Embryonic facial prominence (tissue), 1 donor: ENCODE data around the gene DNTT.

ENCODE experiments used
- DNase-seq: peaks from one replicate; pipeline ENCODE4 v3.0.0-alpha.2; 2016; ENCODE audit errors: extremely low spot score

Gene DNTT

DNA sequence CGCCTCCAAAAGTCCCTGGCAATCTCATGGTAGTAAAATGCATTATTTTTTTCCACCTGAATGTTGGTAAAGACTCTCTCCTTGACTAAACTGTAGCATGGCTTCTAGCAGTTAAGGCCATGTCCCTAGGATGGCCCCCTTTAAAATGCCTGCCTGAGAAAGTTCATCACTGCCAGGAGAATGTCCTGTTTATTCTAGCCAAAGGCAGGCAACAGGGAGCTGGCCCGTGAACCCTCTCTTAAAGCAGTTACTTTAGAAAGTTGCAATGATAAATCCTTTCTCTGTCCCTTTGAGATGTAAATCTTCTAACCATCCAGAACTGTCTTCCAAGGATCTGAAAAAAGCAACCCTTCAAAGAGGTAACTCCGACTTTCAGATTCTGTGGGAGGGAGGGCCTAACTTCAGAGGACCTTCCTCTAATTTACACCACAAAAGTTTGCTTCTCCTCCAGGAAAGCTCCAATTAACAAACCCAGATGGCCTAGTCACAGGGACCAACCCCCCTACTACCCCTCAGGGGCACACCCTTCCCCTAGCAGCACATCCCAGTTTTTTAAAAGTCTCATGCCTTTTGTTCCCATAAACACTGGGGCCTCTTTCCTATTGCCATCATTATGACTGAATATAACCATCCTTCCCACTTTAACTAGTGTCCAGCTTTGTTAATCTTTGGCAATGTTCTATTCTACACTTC lies 5.5 kb downstream of the DNTT start:
- no peak for DNase-seq

DNA sequence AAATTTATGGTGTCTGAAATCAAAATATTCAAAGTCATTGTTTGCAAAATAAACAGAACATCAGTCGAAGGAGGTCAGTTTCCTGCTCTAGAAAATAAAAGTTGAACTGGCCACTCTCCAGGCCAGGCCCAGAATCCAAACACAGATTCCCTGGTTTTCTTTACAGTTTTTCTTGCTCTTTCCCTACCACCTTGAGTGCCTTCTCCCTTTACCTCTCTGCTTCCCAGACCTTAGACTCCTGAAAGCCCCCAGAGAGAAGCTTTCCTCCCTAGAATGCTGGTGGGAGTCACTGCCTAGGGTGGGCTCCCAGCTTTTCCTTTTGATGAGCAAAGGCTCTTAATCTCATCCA lies 6.1 kb downstream of the DNTT start:
- no peak for DNase-seq

DNA sequence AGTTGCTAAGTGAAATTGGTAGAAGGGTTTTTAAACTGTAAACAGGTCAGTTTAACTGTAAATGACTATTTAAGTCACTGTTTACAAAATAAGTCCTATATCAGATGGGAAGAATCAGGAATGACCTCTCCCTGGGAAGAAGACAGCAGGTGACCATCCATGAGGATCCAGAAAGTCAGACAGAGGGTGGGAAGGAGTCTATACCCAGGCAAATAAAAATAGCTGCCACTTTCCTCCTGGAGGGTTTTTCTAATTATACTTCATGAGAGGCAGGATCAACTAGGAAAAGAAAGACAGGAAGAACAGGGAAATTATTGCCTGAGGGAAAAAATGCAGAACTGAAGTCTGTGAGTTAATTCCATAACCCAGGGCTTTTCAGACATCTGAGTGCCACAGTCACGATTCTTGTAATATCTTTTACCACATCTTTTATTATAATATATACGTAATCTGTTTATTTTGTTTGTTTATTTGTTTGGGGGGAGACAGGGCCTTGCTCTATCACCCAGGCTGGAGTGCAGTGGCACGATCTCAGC lies 7.0 kb downstream of the DNTT start:
- no peak for DNase-seq

DNA sequence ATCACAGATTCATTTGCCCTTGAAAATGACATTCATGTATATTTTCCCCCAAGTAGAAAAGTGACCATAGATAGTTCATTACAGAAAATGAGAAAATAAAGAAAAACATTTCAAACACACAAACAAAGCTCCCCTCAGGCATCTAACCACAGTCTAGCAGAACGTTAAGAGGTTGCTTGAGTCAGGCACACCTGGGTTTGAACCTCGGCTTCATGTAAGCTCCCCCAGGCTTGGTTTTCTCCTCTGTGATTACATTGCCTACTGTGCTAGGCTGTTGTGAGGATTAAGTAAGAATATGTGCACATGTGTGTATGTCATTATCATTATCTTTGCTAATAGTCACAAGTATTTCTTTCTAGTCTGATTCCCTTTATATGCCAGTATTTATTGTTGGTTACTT lies 9.1 kb downstream of the DNTT start:
- no peak for DNase-seq

DNA sequence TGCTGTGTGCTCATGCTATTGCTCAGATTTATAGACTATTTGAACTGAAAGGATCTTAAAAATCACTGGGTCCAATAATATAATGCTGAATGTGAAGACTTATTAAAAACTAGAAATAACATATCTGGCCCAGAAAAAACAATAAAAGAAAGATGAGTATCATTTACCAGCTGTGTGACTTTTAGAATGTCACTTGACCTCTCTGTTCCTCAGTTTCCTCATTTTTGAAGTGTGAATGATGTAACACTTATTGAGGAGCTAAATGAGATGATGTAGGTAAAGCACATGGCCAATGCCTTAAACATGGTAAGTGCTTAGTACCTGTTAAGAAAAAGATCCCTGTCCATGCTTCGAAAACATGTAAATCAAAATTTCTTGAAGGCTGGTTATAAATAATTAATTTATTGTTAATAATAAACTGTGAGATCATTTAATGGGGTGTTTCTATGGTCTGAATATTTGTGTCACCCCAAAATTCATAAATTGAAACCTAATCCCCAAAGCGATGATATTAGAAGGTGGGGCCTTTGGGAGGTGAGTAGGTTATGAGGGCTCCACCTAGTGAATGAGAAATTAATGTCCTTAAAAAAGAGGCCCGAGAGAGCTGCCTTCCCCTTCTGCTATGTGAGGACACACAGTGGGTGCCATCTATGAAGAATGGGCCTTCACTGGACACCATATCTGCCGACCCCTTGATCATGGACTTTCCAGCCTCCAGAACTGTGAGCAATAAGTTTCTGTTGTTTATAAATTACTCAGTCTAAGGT lies 13.0 kb downstream of the DNTT start:
- no peak for DNase-seq

DNA sequence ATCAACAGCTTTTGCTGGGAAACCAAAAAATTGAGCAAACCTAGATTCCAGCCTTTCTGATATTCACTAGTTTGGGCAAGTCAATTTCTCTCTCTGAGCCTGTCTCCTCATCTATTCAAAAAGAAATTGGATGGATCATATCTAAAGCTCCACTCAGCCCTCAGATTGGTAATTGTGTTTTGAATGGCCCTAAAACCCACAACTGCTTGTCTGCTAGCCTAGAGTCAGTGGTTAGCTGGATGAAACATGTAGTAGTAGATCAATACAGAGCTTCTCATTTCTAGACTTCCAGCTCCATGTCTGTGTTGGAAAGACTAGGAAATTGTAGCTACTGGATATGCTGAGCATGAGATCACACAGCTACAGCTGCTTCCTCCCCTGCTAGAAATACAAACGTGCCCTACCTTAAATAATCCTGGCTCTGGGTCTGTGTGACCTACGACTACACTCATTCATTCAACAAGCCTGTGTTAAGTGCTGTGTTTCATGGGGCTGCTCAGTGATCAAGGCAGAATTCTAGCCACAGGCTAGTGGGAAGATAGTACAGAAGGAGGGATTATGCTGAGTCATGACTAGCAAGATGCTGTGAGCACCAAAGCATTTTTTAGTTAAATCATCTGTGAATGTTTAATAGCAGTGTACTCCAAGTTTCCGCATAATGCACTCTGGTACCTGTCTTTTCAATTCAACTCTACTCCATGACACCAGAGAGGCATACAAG lies 15.7 kb downstream of the DNTT start:
- no peak for DNase-seq

DNA sequence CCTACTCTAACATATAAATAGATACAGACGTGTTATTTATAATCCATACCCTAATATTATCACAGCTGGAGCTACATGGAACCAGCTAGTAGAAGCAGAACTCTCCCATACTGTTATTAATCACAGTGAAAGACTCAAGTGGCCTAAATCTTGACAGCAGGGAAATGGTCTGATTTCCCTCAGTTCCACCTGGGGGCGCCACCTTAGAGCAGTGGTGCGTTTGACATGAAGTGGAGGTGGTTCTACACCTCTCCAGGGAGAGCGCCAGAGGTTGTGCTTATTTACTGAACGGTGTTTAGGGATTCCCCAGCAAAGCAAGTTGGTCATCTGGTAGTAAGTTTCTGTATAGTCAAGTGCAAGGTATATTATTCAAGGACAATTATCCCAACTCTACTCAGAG lies 17.6 kb downstream of the DNTT start:
- no peak for DNase-seq

DNA sequence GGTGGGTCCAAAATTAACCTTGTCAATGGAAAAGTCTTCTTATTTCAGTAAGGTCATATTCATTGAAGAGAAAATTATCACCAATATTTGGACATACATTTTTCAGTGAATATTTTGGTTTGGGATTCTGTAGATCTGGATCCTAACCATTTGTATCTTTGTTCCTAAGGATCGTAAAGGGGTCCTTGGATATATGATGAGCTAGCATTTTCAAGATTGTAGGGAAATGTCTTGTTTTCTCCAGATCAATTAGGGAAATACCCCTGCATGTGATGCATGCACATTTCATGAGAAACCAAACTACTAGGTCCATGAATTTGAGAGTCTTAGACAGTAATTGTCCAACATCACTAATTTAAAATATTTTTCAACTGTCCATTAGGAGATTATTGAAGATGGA lies 18.0 kb downstream of the DNTT start:
- DNase-seq = no peak

DNA sequence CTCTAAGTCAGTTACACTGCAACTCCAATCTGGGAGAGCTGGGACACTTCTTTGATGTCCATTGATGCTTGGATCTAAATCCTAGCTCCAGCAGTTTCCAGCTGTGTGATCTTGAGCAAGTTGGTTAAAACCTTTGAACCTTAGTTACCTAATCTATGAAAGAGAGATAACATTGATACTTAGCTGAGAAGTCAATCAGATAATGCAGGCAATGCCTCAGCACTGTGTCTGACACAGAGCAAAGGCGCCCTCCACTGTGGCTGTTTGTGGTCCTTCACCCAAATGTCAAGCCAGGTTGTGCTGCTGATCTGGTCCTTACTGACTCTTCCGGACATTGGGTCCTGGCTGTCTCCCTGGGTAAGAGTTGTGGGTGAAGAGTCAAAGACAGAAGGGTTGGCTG lies 20.2 kb downstream of the DNTT start:
- no peak for DNase-seq

DNA sequence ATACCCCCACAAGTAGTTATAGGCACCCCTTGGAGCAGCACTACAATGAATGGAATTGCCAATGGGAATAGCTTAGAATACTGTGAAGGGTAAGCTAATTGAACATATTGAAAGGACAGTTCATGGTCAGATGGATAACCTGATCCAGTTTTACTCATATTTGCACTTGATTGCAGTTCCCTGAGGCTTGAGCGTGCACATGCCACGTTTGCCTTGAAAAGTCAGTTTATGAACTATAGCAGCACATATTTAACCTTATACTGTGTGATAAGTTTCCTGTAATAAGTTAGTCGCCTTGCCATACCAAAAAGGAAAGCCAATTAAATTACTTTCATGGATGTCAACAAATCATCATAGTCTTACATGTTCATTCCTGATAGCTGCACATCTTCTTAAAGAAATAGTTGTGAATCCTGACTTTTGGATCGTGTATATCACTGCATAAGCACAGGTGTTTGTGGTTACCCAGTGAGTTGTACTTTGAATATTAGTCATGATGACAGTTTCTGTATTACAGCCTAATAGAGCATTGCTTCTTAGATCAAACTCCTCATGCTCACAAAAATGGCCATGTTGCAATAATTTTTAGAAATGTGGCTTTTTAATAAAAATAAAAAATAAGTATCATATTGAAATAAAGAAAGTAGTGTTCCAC lies 21.6 kb downstream of the DNTT start:
- no peak for DNase-seq

DNA sequence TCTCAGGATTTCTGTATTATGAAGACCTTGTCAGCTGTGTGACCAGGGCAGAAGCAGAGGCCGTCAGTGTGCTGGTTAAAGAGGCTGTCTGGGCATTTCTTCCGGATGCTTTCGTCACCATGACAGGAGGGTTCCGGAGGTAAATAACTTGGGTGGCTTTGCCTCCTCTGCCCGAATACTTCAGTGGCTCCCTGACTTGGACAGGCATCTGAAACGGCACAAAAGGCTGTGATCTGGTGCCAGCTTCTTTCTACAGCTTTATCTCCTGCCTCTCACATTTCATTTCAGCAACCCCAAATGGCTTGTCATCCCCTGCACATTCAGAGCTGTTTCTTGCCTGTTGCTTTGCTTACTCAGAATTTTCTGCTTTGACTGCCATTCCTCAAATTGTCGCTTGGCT lies 23.2 kb downstream of the DNTT start:
- no peak for DNase-seq

DNA sequence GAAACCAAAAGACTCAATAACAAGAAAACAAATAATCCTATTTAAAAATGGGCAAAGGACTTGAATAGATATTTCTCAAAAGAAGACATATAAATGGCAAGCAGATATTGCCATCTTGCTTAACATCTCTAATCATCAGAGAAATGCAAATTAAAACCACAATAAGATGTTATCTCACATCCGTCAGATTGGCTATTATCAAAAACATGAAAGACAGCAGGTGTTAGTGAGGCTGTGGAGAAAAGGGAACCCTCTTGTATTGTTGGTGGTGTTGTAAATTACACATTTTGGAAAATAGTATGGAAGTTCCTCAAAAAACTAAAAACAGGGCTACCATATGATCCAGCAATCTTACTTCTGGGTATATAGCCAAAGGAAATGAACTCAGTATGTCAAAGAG lies 28.9 kb downstream of the DNTT start:
- DNase-seq = no peak

DNA sequence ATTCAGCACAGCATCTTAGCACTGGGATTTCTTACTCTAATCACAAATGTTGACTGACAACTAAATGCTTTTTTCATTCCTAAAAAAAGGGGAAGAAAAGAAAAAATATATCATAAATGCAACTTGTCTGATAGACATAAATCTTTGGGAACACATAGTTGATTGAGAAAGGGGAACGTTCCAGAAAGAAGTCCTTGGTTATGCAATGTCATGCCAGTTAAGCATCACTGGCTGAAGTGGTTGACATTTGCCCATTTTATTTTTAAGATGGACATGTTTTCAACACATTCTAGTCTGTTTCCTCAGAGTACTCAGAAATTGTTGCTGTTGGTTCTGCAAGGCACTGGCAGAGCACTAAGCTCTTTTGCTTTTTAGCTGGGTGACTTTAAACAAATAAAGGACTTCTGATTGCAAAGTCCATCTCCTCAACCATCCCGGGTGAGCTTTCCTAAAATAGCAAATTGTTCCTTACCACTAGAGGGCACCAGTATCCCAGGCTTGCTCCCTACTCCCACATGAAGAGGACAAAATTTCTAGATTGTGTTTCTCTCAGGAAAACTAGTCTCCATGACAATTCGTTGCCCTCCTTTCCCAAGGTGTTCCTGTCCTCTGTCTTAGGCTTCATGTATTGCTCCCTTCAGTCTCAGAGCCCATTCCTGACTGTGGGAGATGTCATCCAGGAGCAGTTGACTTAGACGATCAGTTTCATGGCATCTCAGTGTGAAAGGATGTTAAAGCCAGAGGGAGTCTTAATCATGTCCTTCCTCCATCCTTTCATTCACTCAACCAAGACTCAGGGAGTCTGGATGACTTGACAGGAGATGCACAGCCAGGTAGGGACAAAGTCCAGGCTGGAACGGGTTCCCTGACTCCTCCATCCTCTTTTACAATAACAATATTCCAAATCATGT lies 30.6 kb downstream of the DNTT start:
- DNase-seq = no peak

DNA sequence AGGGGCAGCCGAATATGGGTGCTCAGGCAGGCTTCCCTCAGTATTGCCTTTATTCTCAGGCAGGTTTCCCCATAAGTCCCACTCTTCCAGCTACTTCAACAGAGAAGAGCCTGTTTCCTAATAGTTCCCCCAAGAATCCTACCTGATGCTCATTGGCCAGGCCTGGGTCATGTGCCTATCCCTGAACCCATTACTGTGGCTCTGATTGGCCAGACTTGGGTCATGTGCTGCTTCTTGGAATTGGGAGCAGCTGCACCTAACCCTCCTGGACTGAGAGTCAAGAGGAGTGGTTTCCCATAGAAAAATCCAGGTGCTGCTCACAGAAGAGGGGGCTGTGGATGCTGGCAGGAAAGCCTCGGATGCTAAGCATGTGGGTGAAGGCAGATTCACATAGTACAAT lies 32.9 kb downstream of the DNTT start:
- DNase-seq = no peak

DNA sequence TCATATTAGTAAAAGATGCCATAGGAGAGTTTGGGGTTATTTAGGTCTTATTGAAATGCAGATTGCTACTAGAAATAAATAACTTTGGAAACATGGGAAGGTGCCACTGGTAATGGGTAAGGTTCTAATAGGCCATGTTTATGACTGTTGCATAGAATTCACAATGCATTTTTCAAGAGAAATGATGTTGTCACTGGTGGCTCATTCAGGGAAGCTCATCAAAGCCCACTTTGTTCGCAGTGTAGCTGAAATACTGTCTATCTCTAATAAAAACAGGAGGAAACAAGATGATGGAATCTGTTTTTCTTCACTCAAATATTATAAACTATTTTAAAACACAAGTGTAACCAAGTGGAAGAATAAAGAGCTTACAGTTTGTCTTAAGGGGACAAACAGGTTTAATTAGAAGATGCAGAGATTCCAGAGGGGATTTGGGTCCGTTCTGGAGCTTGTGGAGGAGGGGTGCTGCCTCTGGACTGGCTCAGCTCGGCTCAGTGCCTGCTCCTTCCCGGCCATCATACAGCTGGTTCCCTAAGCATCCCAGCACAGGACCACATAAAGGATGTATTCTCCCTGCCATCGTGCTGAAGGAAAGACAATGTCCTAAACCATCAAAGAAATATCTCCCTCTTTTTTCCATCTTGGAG lies 34.2 kb downstream of the DNTT start:
- no peak for DNase-seq

DNA sequence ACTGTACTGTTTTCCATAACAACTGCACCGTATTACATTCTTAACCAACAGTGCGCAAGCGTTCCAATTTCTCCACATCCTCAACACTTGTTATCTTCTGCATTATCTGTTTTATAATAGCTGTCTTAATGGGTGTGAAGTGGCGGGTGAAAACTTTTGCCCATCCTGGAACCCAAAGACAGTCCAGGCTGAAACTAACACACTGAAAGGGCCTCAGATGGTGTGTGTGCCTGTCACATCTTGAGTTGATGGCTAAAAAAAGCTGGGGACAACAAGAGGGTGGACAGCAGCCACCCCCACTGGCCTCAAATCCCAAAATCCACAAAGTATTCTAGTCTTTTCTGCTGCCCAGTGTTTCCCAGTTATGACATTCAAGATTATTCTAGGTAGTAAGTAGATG lies 35.1 kb downstream of the DNTT start:
- no peak for DNase-seq

DNA sequence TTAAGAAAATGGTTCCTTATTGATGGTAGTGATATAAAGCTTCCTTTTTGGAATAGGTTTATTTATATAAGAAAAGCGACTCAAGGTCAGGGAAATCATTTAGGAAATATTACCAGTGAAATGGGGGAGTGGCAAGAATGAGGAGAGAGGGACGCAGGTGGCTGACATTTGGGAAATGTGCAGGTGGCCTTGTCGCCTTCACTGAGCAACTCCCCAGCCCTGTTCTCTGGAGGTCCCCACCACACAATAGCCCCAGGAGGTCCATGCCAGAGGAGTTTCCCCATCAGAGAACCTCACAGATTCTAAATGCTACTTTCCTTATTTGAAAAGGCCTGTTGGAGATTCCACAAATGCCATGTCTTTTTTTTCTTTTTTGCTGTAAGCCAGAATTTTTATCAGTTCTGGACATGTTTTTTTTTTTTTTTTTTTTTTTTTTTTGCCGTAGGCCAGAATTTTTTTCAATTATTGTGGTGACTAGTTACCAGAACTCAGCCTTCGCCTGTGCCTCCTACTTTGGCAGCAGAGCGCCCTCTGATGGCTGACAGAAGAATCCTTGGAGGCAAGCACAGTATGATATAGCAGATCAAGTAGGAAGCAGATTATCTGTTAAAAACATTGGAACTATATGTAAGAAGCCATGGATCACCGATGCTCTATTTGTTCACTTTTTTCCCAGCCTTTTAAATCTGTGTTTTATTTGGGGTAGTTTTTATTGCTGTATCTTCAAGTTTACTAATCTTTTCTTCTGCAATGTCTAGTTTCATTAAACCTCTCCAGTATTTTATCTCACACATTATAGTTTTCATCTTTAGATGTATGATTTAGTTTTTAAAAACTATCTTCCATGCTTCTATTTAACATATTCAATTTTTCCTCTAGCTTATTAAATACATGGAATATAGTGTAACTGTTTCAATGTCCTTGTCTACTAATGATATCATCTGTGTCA lies 36.0 kb downstream of the DNTT start:
- peak; percentile 22 for DNase-seq

DNA sequence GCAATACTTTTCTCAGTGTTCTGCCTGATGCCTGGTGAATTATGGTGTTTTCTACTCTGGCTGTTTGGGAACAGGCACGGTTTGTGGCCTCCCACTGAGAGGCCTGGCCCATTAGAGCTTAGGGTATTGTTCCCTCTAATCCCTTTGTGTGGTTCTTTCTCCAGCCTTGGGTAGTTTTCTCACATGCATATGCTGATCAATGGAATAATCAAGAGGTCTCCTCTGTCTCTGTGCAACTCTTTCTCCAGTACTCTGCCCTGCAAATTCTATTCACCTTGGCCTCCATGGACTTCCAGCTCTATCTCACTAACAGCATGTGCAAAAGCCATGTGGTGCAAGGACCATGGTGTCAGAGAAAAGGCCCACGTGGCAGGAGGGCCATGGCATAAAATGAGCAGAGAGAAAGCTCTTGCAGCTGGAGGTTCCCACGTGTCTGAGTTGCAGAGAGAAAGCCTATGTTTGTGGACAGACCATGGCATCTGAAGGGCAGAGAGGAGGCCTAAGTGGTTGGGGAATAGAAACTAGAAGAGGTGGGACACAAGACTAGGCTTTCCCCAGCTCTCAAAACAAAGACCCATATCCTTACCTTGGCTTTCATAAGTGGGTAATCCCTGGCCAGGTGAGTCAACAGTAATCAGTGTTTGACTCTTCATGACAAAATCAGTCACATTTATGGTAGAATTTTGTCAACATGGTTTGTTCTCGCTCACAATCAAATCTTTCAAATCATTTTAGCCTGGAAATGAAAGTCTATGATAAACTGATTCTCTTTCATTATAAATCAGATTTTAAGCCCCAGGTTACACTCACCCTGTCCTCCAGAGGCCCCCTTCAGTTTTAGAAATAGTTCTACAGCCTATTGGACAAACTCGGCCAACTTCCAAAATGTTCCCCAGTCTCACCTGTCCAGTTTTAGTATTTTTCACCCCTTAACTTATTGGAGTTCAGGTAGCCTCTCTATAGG lies 37.3 kb downstream of the DNTT start:
- no peak for DNase-seq
